ENCODE measurements around the gene LPP.
A peak's percentile ranks its signal among the peaks of the same experiment; 100 is the strongest.
"Not testable (repeated sequence)": the region's sequence is repeated elsewhere in the genome, so short reads cannot be mapped to it uniquely, and the experiment has no call there.

LPP gene

DNA sequence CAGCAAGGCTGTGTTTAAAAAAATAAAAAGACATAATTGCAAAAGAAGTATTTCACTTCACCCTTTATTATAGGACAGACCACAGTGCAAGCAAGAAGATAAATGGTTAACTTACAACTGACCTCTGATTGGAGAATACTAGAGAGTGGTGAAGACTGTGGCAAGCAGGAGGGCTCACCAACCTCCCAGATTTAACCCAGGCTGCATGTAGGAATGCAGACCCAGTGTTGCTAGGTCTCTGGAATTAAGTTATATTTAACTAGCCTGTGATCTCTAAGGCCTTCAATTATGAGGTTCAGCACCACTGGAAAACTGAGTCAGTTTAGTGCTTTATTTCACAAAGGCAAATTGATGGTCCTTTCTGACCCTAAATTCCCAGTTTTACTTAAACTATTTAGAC is 436.6 kb downstream of the LPP start:
- no peak for DNase-seq (ENCODE audit: low read depth)

DNA sequence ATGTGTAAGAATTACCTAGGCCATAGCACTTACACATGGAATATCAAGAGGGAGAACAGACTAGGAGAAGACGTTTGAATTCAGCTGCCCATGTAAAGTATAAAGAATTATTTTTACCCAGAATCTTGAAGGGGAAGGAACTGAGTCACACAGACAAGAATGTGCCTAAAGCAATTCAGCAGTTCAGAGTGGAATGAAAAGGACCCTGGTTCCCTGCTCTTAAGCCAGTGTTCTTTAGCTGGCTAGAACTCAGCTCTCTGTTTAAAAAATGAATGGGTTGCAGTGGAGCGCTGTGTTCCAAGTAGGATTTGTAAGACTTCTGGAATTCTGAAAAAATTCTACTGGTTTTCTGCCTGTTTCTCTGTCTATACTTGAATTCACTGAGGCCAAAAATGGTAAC is 440.2 kb downstream of the LPP start:
- peak; percentile 84 for DNase-seq (ENCODE audit: low read depth)

- peak; percentile 86 for DNase-seq (ENCODE audit: low read depth)
These were observed 442.0 kb downstream of the LPP start for GRCh38 chr3:188595890-188596376.

GRCh38 chr3:188598894-188599293 is 444.9 kb downstream of the LPP start:
- no peak for DNase-seq (ENCODE audit: low read depth)

GRCh38 chr3:188602111-188602510 is 448.2 kb downstream of the LPP start:
- no peak for DNase-seq (ENCODE audit: low read depth)

DNA sequence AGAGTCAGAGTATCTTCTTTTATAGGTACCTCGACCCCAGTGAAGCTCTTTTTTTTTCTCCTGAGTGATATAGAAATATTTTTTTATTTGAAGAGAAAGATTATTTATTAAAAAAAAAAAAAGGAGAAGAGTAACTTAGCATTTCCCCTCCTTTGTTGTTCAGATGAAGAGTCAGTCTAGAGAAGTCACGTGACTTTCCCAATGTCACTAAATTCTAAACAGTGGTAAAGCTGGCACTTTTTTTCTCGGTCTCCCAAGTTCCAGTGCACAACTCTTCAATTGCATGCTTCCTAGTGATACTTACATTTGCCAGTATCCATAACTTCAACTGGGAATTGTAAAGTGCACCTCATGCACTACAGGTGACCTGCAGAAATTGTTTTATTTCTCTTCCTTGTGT is 448.7 kb downstream of the LPP start:
- no peak for DNase-seq (ENCODE audit: low read depth)

- no peak for DNase-seq (ENCODE audit: low read depth)
These were observed 450.7 kb downstream of the LPP start for GRCh38 chr3:188604651-188605050.

GRCh38 chr3:188605231-188605630 is 451.3 kb downstream of the LPP start:
- DNase-seq (ENCODE audit: low read depth): no peak

DNA sequence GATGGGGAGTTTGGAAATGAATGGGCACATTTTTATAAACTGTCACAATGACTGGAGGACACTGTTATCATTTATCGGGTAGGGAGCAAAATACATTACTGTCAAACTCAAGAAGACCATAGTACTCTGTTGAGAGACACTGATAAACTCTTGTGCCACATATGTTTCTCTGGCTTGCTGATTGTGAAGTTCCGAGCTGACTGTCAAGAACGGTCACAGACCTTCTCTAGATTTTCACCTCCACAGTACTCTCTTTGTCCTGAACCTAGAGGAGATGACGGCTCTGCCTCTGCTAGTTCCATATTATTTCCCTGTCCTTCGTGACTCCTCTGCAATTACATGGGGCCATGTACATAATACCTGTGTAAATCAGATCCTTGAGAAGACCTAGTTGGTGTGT is 451.9 kb downstream of the LPP start:
- no peak for DNase-seq (ENCODE audit: low read depth)

- DNase-seq (ENCODE audit: low read depth): no peak
These were observed 453.9 kb downstream of the LPP start for GRCh38 chr3:188607805-188608315.

DNA sequence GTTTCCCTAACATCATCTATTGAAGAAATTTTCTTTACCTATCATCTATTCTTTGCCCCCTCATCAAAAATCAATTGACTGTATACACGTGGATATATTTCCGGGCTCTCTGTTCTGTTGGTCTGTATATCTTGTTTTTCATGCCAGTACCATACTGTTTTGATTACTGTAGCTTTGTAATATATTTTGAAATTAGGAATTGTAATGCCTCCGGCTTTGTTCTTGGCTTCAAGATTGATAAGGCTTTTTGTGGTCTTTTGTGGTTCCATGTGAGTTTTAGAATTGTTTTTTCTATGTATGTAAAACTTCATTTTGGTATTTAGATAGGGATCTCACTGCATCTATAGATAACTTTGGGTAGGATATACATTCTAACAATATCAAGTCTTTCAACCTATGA is 454.4 kb downstream of the LPP start:
- no peak for DNase-seq (ENCODE audit: low read depth)

DNA sequence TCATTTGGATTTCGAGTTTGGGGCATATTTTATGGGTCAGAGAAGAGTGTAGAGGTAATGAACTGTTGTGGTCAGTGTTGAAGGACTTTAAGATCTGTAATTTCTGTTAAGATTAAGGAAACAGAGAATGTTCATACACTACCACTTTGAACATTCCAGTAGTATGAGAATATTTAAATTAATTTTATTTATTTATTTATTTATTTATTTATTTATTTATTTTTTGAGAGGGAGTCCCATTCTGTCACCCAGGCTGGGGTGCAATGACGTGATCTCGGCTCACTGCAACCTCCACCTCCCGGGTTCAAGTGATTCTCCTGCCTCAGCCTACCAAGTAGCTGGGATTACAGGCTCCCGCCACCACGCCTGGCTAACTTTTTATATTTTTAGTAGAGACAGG is 459.8 kb downstream of the LPP start:
- DNase-seq (ENCODE audit: low read depth): not testable (repeated sequence)

GRCh38 chr3:188617270-188617669 is 463.3 kb downstream of the LPP start:
- no peak for DNase-seq (ENCODE audit: low read depth)

DNA sequence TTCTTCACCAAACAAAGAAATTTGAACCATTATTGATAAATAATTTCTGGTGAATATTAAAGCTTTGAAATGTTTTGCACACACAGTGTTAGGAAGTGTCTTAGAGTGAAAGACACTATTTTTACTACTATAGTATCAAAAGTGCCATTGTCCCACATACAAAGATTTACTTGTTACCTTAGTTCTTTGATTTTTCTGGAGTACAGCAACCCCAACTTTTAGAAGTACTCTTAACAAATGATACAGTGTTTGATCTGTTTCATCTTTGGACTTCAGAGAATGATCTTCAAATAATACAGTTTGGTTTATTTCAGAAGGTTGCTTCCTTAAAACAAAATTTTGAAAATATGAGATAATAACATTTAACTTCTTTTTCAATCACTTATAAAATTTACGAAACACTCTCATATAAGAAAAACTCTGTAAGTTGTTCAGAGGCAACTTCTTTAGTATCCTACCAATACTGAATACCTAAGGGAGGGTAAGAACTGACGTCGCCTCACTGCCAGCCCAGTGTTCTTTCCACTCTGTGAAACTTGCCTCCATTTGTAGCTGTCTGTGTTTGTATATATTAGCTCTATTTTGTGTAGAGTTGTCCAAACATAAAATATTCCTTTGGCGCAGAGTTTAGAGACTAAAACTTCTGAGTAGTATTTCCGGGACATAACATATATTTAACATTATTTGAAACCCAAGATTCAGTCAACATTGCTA is 464.2 kb downstream of the LPP start:
- no peak for DNase-seq (ENCODE audit: low read depth)

DNA sequence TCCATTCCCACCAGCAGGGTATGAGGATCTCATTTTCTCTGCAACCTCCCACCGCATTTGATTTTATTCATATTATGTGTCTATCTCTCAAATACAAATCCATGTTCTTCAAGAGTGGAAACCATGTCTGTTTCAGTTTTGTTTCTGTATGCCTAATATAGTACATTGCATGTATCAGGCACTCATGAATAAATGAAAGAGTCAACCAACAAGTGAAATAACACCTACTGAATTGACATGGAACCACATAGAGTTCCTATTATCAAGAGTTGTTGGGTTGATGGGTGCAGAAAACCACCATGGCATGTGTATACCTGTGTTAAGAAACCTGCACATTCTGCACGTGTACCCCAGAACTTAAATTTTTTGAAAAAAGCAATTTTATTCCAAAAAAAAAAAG is 466.8 kb downstream of the LPP start:
- no peak for DNase-seq (ENCODE audit: low read depth)

- DNase-seq (ENCODE audit: low read depth): no peak
These were observed 470.4 kb downstream of the LPP start for GRCh38 chr3:188624384-188624783.

DNA sequence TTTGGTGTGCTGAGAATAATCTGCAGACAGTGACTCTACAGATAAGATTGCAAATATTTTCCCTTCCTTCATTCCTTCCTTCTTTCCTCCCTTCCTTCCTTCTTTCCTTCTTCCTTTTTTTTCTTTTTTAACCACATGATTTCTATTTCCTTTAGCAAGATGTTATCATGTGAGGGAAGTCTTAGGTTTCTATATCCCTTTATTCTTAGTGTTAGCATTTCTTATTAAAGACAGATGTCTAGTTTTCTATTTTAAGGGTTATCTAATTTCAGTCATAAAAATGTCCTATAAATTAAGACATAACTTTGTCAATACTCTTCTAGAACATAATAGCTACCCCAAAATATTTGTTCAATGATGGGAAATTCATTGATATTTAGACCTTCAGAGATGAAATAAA is 470.9 kb downstream of the LPP start:
- no peak for DNase-seq (ENCODE audit: low read depth)

- peak; percentile 93 for DNase-seq (ENCODE audit: low read depth)
These were observed 473.7 kb downstream of the LPP start for GRCh38 chr3:188627652-188628051.

- peak; percentile 73 for DNase-seq (ENCODE audit: low read depth)
These were observed 477.5 kb downstream of the LPP start for GRCh38 chr3:188631291-188632010.

DNA sequence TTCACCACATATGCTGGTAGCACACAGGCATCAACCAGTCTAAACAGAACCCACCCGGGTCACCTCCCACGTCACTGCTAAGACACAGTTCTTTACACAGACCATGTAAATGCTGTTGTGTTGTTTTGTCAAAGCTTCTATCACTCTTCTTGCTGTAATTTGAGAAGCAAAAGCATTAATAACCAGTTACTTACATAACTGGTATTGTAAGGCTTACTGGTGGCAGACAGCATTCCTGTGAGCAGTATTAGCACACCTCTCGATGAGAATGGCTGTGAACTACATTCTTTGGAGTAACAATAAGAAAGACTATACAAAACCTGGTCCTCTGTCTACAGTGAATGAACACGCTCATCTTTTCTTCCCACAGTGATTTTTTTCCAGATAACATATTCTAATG is 479.2 kb downstream of the LPP start:
- no peak for DNase-seq (ENCODE audit: low read depth)

DNA sequence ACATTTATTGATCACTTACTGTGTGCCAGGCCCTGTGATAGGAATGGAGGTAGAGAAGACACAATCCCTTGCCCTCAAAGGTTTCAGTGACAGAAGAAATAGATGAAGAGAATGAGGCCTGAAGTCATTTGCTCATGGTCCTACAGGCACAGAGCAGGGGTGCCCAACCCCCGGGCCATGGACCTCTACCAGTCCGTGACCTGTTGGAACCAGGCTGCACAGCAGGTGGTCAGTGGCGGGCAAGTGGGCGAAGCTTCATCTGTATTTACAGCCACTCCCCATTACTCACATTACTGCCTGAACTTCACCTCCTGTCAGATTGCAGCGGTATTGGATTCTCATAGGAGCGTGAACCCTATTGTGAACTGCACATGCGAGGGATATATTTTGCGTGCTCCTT is 480.3 kb downstream of the LPP start:
- DNase-seq (ENCODE audit: low read depth): no peak

DNA sequence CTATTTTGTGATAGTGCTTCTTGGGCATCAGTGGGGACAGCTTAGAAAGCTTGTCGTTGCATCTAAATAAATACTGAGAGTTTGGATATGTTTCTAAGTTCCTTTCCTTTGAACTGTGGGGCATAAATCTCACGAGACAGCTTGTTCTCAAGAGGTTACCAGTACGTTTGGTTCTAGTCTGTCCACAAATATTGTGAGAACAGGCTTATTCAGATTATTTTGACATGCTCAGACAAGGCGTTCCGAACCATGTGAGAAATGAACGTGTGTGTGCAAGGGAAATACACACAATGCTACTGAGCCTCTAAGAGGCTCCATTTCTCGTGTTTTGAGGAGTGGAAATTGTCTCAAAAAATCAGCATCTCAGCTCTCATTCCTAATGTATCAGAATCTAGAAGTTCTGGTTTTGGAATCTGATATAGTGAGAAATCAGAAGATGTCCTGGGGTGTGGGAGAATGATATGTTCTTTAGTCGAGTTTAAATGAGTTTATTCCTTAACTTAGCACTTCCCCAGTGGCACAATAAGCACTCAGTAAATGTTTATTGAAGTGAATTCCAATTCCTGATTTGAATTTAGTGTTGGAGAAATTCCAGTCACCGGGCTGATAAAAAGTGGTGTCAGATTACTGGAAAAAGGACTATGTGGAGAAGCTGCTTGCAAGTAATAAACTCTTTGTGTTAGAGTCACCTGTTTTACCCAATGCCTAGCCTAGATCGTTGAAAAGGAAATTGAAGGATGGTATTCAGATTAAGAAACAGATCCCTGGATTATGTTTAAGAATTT is 481.5 kb downstream of the LPP start:
- peak; percentile 43 for DNase-seq (ENCODE audit: low read depth)

DNA sequence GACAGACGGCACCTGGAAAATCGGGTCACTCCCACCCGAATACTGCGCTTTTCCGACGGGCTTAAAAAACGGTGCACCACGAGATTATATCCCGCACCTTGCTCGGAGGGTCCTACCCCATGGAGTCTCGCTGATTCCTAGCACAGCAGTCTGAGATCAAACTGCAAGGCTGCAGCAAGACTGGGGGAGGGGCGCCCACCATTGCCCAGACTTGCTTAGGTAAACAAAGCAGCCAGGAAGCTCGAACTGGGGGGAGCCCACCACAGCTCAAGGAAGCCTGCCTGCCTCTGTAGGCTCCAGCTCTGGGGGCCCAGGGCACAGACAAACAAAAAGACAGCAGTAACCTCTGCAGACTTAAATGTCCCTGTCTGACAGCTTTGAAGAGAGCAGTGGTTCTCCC is 482.3 kb downstream of the LPP start:
- DNase-seq (ENCODE audit: low read depth): not testable (repeated sequence)

Data from amniotic epithelial cell (primary cell).